ENCODE measurements around the gene GAMT. TPM values are rescaled to one million over a fixed set of nuclear protein-coding genes. Genes with fewer than 3 reads are reported as not detected.

The GAMT gene
- total and polyA plus RNA-seq, 2 donors (not counting 3 experiments of a cell fraction or from before 2014, with no cell fraction given), result 22.1 to 36.9 TPM

GRCh38 chr19:1354970-1355567, 46.3 kb downstream of the GAMT start:
- Histone ChIP-seq H3K27ac (ENCODE audit: insufficient read depth, low read depth, low read length) (no peak overlapping the region), H3K27me3 (ENCODE audit: control insufficient read depth in 2 of 2, insufficient read depth in 2 of 2, low read length in 2 of 2) (no peaks in the 10 kb centered on the region), H3K79me2 (ENCODE audit: control insufficient read depth, insufficient read depth, low read length) (peaks cover 6% of the 10 kb centered on the region), H3K4me2 (ENCODE audit: insufficient read depth, low read length) (peak overlapping the region; percentile 83), H3K36me3 (ENCODE audit: control insufficient read depth in 2 of 2, extremely low read depth in 1 of 2, insufficient read depth in 2 of 2, low read length in 2 of 2) (peaks cover 0 to 11% of the 10 kb centered on the region in 2 experiments), H4K20me1 (replicated peaks; ENCODE audit: control insufficient read depth, extremely low read depth, insufficient read depth, low read length) (no peaks in the 10 kb centered on the region), H2AFZ (ENCODE audit: low read depth, low read length) (peak overlapping the region; percentile 26), H3K9me3 (replicated peaks; ENCODE audit: control insufficient read depth, insufficient read depth, low read length) (no peaks in the 10 kb centered on the region), H3K4me1 (ENCODE audit: control insufficient read depth, extremely low read depth, insufficient read depth, low read length) (peaks cover 16% of the 10 kb centered on the region), H3K9me1 (replicated peaks; ENCODE audit: control insufficient read depth, extremely low read depth, insufficient read depth, low read length) (no peaks in the 10 kb centered on the region), H3K9ac (replicated peaks; ENCODE audit: extremely low read depth, insufficient read depth, low read length) (peak overlapping the region; percentile 70), H3K4me3 (replicated peaks in 1 of 3; ENCODE audit: insufficient read depth in 1 of 3, low read depth in 1 of 3, low read length in 3 of 3) (peak overlapping the region; percentile 55 to 95 (median 78))
- intact Hi-C loops (cut with micrococcal nuclease), result loop anchor here (1.0 to 5.0 kb wide), 3 partner anchors 28 to 76 kb away; partner anchors contain the start of gene NDUFS7
- no peak for TF ChIP-seq POLR2A (IDR thresholded peaks at IDR 0.05; ENCODE audit: low read depth, low read length)
- TF ChIP-seq, protein P1, sequence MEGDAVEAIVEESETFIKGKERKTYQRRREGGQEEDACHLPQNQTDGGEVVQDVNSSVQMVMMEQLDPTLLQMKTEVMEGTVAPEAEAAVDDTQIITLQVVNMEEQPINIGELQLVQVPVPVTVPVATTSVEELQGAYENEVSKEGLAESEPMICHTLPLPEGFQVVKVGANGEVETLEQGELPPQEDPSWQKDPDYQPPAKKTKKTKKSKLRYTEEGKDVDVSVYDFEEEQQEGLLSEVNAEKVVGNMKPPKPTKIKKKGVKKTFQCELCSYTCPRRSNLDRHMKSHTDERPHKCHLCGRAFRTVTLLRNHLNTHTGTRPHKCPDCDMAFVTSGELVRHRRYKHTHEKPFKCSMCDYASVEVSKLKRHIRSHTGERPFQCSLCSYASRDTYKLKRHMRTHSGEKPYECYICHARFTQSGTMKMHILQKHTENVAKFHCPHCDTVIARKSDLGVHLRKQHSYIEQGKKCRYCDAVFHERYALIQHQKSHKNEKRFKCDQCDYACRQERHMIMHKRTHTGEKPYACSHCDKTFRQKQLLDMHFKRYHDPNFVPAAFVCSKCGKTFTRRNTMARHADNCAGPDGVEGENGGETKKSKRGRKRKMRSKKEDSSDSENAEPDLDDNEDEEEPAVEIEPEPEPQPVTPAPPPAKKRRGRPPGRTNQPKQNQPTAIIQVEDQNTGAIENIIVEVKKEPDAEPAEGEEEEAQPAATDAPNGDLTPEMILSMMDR (IDR thresholded peaks at IDR 0.05; ENCODE audit: extremely low read depth in 1 of 2, insufficient read depth in 1 of 2, low read depth in 1 of 2, low read length in 2 of 2), result no peak
- no peak for TF ChIP-seq POLR2AphosphoS5 (IDR thresholded peaks at IDR 0.05; ENCODE audit: insufficient read depth, low read depth, low read length)
- TF ChIP-seq JUN (IDR thresholded peaks at IDR 0.05; ENCODE audit: borderline replicate concordance, insufficient read depth, insufficient read length, low read depth), result no peak
- no peak for TF ChIP-seq MYC (IDR thresholded peaks at IDR 0.05; ENCODE audit: low read depth, low read length)
- TF ChIP-seq MAX (IDR thresholded peaks at IDR 0.05; ENCODE audit: insufficient read depth, insufficient read length), result no peak
- no peak for TF ChIP-seq GATA2 (IDR thresholded peaks at IDR 0.05; ENCODE audit: insufficient read depth, insufficient read length, low read depth, low read length)
- no peak for TF ChIP-seq FOS (IDR thresholded peaks at IDR 0.05; ENCODE audit: borderline replicate concordance, insufficient read depth, low read length)
- no peak for TF ChIP-seq EZH2 (IDR thresholded peaks at IDR 0.05; ENCODE audit: borderline replicate concordance, low read depth, low read length, severe bottlenecking)
- CTCF ChIA-PET, result interaction anchor here (1.0 to 1.7 kb wide), 6 partner anchors 9 to 111 kb away, joined by 3 to 8 read pairs (median 5); no protein-coding TSS in a partner anchor
- FAIRE-seq (no peak), DNase-seq (ENCODE audit: low read depth, low spot score) (no peak)
- BruUV-seq (replicated peaks), result no TSS peak
- POLR2A ChIA-PET, result interaction anchor here (0.6 to 1.4 kb wide), 2 partner anchors 28 to 86 kb away, joined by 3 to 6 read pairs; partner anchors contain the start of genes CIRBP and NDUFS7
- dilution Hi-C loops (cut with MboI; ENCODE audit: extremely low pct_ligation_motif_present, low sequenced_read_pairs), result no loop called here
